ENCODE results near the gene HMGCLL1.

DNA sequence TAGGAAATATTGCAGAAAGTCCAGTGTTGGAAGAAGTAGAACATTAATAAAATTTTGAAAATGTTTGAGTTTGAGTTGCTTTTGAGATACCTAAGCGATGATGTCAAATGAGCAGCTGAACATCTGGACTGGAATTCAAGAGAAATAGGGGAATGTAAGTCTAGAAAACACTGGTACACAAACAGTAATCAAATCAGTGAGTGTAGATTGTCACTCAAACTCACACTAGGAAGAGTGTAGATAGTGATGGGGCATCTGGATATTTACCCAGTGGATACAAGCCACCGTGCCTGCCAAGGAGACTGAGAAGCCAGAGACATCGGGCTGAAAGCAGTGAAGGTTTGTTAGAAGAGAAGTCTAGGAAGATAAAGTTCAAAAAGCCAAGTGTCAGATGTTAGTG, 2.2 kb downstream of the HMGCLL1 start:
- TF ChIP-seq, protein P1, sequence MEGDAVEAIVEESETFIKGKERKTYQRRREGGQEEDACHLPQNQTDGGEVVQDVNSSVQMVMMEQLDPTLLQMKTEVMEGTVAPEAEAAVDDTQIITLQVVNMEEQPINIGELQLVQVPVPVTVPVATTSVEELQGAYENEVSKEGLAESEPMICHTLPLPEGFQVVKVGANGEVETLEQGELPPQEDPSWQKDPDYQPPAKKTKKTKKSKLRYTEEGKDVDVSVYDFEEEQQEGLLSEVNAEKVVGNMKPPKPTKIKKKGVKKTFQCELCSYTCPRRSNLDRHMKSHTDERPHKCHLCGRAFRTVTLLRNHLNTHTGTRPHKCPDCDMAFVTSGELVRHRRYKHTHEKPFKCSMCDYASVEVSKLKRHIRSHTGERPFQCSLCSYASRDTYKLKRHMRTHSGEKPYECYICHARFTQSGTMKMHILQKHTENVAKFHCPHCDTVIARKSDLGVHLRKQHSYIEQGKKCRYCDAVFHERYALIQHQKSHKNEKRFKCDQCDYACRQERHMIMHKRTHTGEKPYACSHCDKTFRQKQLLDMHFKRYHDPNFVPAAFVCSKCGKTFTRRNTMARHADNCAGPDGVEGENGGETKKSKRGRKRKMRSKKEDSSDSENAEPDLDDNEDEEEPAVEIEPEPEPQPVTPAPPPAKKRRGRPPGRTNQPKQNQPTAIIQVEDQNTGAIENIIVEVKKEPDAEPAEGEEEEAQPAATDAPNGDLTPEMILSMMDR (IDR thresholded peaks at IDR 0.05), result no peak
- no peak for TF ChIP-seq POLR2A (IDR thresholded peaks at IDR 0.05)

All from lower leg skin (tissue), 3 donors.